AG04449 (cell line): ENCODE measurements around the gene SLC2A11.

Experiments
- CTCF ChIA-PET: fragments of 350-600 bp; formaldehyde crosslinking; extraction: SDS; loops from one replicate; lab custom pipeline; 2021; ENCODE audit warnings: antibody characterized with exemption; lab: Yijun Ruan, JAX
- POLR2A ChIA-PET: fragments of 400-600, 350-600 bp; formaldehyde crosslinking; extraction: SDS; loops from one replicate; lab custom pipeline; 2020; ENCODE audit warnings: antibody characterized with exemption, inconsistent platforms; lab: Yijun Ruan, JAX
- DNase-seq: peaks from one replicate; pipeline ENCODE4 v3.0.0-alpha.2; 2010; ENCODE audit warnings: low read depth, low spot score
- H3K4me3 ChIP-seq: 2 replicates; pipeline ENCODE4 v1.5.1; 2011; ENCODE audit warnings: low read depth, mild to moderate bottlenecking, control low read depth, low read length
- CTCF ChIP-seq: IDR thresholded peaks from one replicate; pipeline ENCODE4 v1.5.1; 2011; ENCODE audit warnings: mild to moderate bottlenecking, moderate library complexity, low read length, control low read depth, inconsistent platforms; ENCODE audit not compliant: insufficient read depth; ENCODE audit errors: missing control alignments

The SLC2A11 gene

GRCh38 chr22:23841736-23842445 is 15.8 kb upstream of the SLC2A11 start:
- no peak for TF ChIP-seq CTCF
- ChIA-PET CTCF (no interaction called here), POLR2A (no interaction called here)
- DNase-seq, result no peak
- no peak overlapping the region for H3K4me3 ChIP-seq

- no peak overlapping the region for H3K4me3 ChIP-seq
- CTCF ChIA-PET, result no interaction called here
- DNase-seq, result no peak
- no peak for TF ChIP-seq CTCF
- POLR2A ChIA-PET, result no interaction called here
These were observed 15.1 kb upstream of the SLC2A11 start for GRCh38 chr22:23842599-23842998.

DNA sequence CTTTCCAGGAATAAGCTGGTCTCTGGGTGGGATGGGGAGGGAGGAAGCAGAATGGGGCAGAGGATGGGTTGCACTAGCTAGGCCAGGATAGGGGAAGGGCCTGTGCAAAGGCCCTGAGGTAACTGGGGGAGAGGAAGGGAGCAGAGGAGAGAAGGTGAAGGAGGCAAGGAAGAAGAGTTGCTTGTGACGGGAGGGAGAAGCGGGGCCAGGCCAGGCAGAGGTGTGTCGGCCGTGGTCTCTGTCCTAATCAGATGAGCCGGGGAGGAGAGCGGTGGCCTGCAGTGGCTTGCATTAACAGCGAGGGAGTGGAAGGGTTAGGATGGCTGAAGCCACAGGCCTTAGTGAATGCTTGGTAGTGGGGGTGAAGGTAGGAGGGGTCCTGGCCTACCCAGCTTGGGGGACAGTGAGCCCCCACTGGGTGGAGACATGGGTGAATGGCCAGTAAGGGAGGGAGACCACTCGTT is 12.9 kb upstream of the SLC2A11 start:
- TF ChIP-seq CTCF, result no peak
- no peak overlapping the region for H3K4me3 ChIP-seq
- DNase-seq, result no peak
- POLR2A ChIA-PET, result no interaction called here
- CTCF ChIA-PET, result interaction anchor here (1.0 to 9.5 kb wide), 4 partner anchors 12 to 75 kb away, joined by 3 to 387 read pairs (median 10); partner anchors contain the start of genes C22orf15, CHCHD10, MIF and MMP11

DNA sequence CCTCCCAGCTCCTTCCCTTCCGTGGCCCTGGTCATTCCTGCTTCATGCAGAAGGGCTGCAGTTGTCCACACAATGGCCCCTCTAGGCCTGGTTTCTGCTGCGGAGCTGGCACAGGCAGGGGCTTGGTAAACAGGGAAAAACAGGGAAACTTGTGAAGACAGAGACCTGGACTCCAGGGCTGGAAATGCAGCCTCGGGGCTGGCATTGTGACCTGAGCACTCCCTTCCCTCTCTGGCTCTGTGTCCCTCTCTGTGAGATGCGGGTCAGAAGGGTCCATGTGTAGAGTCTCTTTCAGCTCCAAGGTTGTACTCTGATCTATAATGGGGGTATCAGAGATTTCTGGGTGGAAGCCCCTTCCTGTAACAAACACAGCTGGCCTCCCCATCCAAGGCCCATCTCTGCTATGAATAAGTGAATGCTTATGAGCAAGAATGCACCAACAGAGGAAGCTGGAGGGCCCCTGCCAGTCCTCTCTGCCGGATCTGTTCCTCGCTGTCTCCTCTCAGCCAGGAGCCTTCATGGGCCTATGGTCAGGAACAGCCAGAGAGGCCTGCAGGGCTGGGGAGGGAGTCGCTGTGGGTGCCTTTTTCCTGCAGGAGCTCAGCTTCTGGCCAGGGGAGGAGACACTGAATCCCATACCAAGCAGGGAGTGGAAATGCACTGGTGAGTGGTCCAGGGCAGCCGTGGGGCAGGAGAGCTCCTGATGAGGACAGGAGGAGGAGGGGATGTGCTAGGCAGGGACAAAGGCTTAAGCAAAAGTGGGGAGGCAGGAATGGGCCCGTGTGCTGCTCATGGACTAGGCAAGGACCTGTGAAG is 12.2 kb upstream of the SLC2A11 start:
- no peak overlapping the region for H3K4me3 ChIP-seq
- no peak for TF ChIP-seq CTCF
- no peak for DNase-seq
- CTCF ChIA-PET, result interaction anchor here (1.1 to 9.5 kb wide), 7 partner anchors 10 to 76 kb away, joined by 3 to 387 read pairs (median 5); partner anchors contain the start of genes C22orf15, CHCHD10, MIF and MMP11
- POLR2A ChIA-PET, result interaction anchor here (1.4 kb wide), 1 partner anchor 12 kb away, joined by 8 read pairs; the partner anchor contains the start of gene SLC2A11

- H3K4me3 ChIP-seq, result no peak overlapping the region
- no peak for DNase-seq
- CTCF ChIA-PET, result interaction anchor here (1.1 to 9.5 kb wide), 6 partner anchors 11 to 76 kb away, joined by 3 to 387 read pairs (median 5); partner anchors contain the start of genes C22orf15, CHCHD10, MMP11 and SLC2A11
- no peak for TF ChIP-seq CTCF
- POLR2A ChIA-PET, result interaction anchor here (0.5 to 1.4 kb wide), 2 partner anchors 11 to 60 kb away, joined by 4 to 8 read pairs; partner anchors contain the start of gene SLC2A11
These were observed 11.6 kb upstream of the SLC2A11 start for GRCh38 chr22:23846081-23846469.
